AG04450 (cell line): ENCODE results near the gene INVS. TPM values are rescaled to one million over a fixed set of nuclear protein-coding genes. Genes with fewer than 3 reads are reported as not detected.

Experiments
- CTCF ChIA-PET: fragments of 300-600, 350-600 bp; formaldehyde crosslinking; extraction: SDS; loops from one replicate; lab custom pipeline; 2022; ENCODE audit warnings: antibody characterized with exemption, inconsistent platforms; lab: Charles Lee
- POLR2A ChIA-PET: fragments of 350-600 bp; formaldehyde crosslinking; extraction: SDS; loops from one replicate; lab custom pipeline; 2021; ENCODE audit warnings: antibody characterized with exemption, inconsistent platforms; lab: Yijun Ruan, JAX
- DNase-seq: peaks from one replicate; pipeline ENCODE4 v3.0.0-alpha.2; 2011; ENCODE audit warnings: low read depth, low spot score
- H3K27ac ChIP-seq: one replicate; pipeline ENCODE4 v1.5.1; 2012; ENCODE audit warnings: low read depth, low read length, control low read depth
- H3K27me3 ChIP-seq: one replicate; pipeline ENCODE4 v1.6.0; 2012; ENCODE audit warnings: low read length; ENCODE audit not compliant: control insufficient read depth, insufficient read depth
- H3K4me3 ChIP-seq: 2 replicates; pipeline ENCODE4 v1.5.1; 2011; ENCODE audit warnings: mild to moderate bottlenecking, low read depth, low read length, control low read depth
- H3K9me3 ChIP-seq: 2 replicates; pipeline ENCODE4 v1.5.1; 2012; ENCODE audit warnings: low read length; ENCODE audit not compliant: control insufficient read depth, insufficient read depth
- polyA plus RNA-seq: library from polyadenylated mRNA; depleted of rRNA; stranded (reverse); fragments of >200 nt; gene quantifications from 2 replicates; pipeline ENCODE4 v1.2.3, GENCODE V29; 2011
- TF ChIP-seq, protein P1 (sequence below): IDR thresholded peaks from 2 replicates; pipeline ENCODE4 v1.5.1; 2011; ENCODE audit warnings: low read depth, low read length, control low read depth, inconsistent platforms

INVS gene
- polyA plus RNA-seq, 1 experiment = 22.5 TPM

DNA sequence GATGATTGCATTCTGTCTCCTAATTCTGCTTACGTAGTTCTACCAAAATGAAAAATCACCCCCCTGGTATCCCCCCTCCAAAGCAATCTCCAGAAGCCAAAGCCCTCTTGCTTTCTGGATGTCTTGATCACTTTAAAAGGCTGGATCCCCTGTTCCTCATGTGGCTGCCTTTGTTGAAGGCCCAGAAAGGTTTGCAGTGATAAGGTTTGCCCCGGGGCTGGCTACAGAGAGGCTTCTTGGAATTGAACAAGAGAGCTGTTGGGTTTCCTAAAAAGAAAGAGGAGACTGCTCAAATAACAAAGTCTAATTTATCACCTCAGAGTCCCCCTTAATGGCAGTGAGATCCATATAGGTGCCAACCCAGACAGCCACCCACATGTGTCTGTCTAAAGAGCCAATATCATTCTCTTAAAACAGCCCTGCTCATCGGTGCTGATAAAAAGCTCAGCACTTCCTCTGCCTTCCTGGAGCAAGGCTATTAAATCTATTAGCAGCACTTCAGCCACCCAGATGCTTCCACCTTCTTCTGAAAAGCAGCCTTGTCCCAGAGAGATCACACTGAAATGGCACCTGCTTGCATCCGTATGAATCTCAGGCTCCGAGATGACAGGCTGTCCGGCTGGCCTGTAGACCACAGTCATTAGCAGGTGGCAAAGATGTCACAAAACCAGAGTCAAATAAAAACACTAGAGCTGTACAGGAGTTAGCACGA is 182.8 kb downstream of the INVS start:
- Histone ChIP-seq H3K27me3 (no peaks in the 10 kb centered on the region), H3K4me3 (no peak overlapping the region), H3K27ac (no peak overlapping the region), H3K9me3 (peaks cover 4% of the 10 kb centered on the region; the same call in 1 of the 2 replicates)
- TF ChIP-seq, protein P1, sequence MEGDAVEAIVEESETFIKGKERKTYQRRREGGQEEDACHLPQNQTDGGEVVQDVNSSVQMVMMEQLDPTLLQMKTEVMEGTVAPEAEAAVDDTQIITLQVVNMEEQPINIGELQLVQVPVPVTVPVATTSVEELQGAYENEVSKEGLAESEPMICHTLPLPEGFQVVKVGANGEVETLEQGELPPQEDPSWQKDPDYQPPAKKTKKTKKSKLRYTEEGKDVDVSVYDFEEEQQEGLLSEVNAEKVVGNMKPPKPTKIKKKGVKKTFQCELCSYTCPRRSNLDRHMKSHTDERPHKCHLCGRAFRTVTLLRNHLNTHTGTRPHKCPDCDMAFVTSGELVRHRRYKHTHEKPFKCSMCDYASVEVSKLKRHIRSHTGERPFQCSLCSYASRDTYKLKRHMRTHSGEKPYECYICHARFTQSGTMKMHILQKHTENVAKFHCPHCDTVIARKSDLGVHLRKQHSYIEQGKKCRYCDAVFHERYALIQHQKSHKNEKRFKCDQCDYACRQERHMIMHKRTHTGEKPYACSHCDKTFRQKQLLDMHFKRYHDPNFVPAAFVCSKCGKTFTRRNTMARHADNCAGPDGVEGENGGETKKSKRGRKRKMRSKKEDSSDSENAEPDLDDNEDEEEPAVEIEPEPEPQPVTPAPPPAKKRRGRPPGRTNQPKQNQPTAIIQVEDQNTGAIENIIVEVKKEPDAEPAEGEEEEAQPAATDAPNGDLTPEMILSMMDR = no peak
- POLR2A ChIA-PET = no interaction called here
- CTCF ChIA-PET = no interaction called here
- DNase-seq = no peak

GRCh38 chr9:100282388-100282719 is 183.3 kb downstream of the INVS start:
- peaks cover 4% of the 10 kb centered on the region; the same call in 1 of the 2 replicates for H3K9me3 ChIP-seq
- H3K27me3 ChIP-seq = no peaks in the 10 kb centered on the region
- POLR2A ChIA-PET = no interaction called here
- DNase-seq = no peak
- CTCF ChIA-PET = no interaction called here
- H3K4me3 ChIP-seq = no peak overlapping the region
- TF ChIP-seq, protein P1 = no peak
- H3K27ac ChIP-seq = no peak overlapping the region

DNA sequence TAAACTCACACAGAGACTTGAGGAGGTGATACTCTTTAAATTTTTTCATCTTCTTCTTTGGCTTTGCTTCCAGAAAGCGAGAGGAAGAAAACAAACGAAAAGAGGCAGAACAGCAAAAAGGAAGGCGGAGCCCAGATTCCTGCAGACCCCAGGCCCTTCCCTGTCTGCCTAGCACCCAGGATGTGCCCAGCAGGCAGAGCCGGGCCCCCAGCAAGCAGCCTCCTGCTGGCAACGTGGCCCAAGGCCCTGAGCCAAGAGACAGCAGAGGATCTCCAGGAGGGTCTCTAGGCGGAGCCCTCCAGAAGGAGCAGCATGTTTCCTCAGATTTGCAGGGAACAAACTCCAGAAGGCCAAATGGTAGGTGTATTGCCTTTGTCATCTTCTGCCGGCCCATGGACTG is 185.2 kb downstream of the INVS start:
- no peaks in the 10 kb centered on the region for H3K27me3 ChIP-seq
- peaks cover 4% of the 10 kb centered on the region; the same call in 1 of the 2 replicates for H3K9me3 ChIP-seq
- no peak overlapping the region for H3K4me3 ChIP-seq
- ChIA-PET CTCF (no interaction called here), POLR2A (no interaction called here)
- no peak overlapping the region for H3K27ac ChIP-seq
- TF ChIP-seq, protein P1 = no peak
- no peak for DNase-seq

DNA sequence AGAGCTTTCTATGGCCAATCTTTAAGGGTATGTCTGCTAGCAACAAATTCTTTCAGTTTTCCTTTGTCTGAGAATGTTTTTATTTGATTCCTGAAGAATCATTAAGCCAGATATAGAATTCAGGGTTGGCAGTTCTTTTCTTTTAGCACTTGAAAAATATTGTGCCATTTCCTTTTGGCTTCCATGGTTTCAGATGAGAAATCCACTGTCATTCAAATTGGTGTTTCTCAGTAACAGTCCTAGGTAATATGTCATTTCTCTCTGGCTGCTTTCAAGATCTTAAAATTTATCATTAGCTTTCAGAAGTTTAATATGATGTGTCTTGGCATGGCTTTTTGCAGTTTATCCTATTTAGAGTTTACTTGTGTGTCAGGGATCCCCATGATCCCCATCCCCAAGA is 186.0 kb downstream of the INVS start:
- no peak for DNase-seq
- TF ChIP-seq, protein P1 = no peak
- peaks cover 4% of the 10 kb centered on the region; the same call in 1 of the 2 replicates for H3K9me3 ChIP-seq
- H3K27ac ChIP-seq = no peak overlapping the region
- POLR2A ChIA-PET = no interaction called here
- CTCF ChIA-PET = interaction anchor here (1.0 to 1.6 kb wide), 2 partner anchors 11 to 39 kb away, joined by 3 to 7 read pairs; no protein-coding TSS in a partner anchor
- H3K4me3 ChIP-seq = no peak overlapping the region
- H3K27me3 ChIP-seq = no peaks in the 10 kb centered on the region

DNA sequence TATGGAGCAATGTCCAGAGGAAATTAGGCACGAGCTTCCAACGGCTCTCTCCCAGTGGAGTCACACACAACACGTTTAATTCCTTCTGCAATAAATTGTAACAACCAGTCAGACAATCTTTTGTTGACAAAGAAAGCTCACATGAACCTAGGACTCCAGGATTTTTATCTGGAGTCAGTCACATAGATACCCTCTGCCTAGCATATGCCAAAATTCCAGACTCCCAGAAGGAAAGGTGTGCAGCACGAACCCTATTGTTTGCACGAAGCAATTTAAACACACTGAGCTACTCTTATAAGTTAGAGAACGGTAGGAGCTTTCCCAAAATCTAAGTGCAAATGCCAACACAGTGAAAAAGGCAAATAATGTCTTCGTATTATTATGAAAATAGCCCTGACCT is 186.6 kb downstream of the INVS start:
- CTCF ChIA-PET = interaction anchor here (1.0 to 1.6 kb wide), 2 partner anchors 11 to 38 kb away, joined by 3 to 7 read pairs; no protein-coding TSS in a partner anchor
- H3K9me3 ChIP-seq = peaks cover 4% of the 10 kb centered on the region; the same call in 1 of the 2 replicates
- DNase-seq = no peak
- no peak overlapping the region for H3K4me3 ChIP-seq
- H3K27me3 ChIP-seq = no peaks in the 10 kb centered on the region
- TF ChIP-seq, protein P1 = no peak
- POLR2A ChIA-PET = no interaction called here
- no peak overlapping the region for H3K27ac ChIP-seq
